Neural progenitor cell (in vitro differentiated cells): ENCODE data around the gene CLDN18. TPM values are rescaled to one million over a fixed set of nuclear protein-coding genes. Genes with fewer than 3 reads are reported as not detected.

Source experiments
- DNase-seq: peaks from one replicate; pipeline ENCODE4 v3.0.0-alpha.2; 2016; ENCODE audit warnings: low spot score
- H2AFZ ChIP-seq: fragments of 200-600 bp; sonication (generic); replicated peaks from 2 replicates; pipeline ENCODE4 v1.6.1; 2016; ENCODE audit warnings: antibody characterized with exemption
- H3F3A ChIP-seq: fragments of 200-600 bp; sonication (generic); 2 replicates; pipeline ENCODE4 v1.6.1; 2016; ENCODE audit warnings: antibody characterized with exemption, low read depth
- H3K27ac ChIP-seq: fragments of 200-600 bp; sonication (generic); 2 replicates; pipeline ENCODE4 v1.5.1; 2016; ENCODE audit warnings: mild to moderate bottlenecking
- H3K27me3 ChIP-seq: fragments of 200-600 bp; sonication (generic); 2 replicates; pipeline ENCODE4 v1.6.1; 2016; ENCODE audit warnings: mild to moderate bottlenecking, moderate library complexity
- H3K36me3 ChIP-seq: fragments of 200-600 bp; sonication (generic); 2 replicates; pipeline ENCODE4 v1.5.1; 2016
- H3K4me1 ChIP-seq: fragments of 200-600 bp; sonication (generic); 2 replicates; pipeline ENCODE4 v1.6.1; 2016; ENCODE audit warnings: mixed run types
- H3K4me2 ChIP-seq: fragments of 200-600 bp; sonication (generic); 2 replicates; pipeline ENCODE4 v1.6.1; 2016
- H3K4me3 ChIP-seq: fragments of 200-600 bp; sonication (generic); 2 replicates; pipeline ENCODE4 v1.5.1; 2016
- H3K79me2 ChIP-seq: fragments of 200-600 bp; sonication (generic); 2 replicates; pipeline ENCODE4 v1.6.1; 2016; ENCODE audit warnings: low read depth
- H3K9ac ChIP-seq: fragments of 200-600 bp; sonication (generic); 2 replicates; pipeline ENCODE4 v1.6.1; 2016
- H3K9me3 ChIP-seq: fragments of 200-600 bp; sonication (generic); 2 replicates; pipeline ENCODE4 v1.5.1; 2016; ENCODE audit warnings: low read depth
- H4K20me1 ChIP-seq: fragments of 200-600 bp; sonication (generic); 2 replicates; pipeline ENCODE4 v1.6.1; 2016; ENCODE audit warnings: low read depth
- H3K27ac Mint-ChIP-seq: 3 replicates; pipeline ENCODE4 v1.8.0; 2021; ENCODE audit warnings: mixed read lengths
- H3K27me3 Mint-ChIP-seq: 2 replicates; pipeline ENCODE4 v1.8.0; 2022; ENCODE audit warnings: low read depth, mild to moderate bottlenecking, inconsistent platforms, moderate library complexity, mixed read lengths; ENCODE audit not compliant: insufficient read depth
- H3K36me3 Mint-ChIP-seq: 3 replicates; pipeline ENCODE4 v1.8.0; 2021; ENCODE audit warnings: mixed read lengths
- H3K4me1 Mint-ChIP-seq: 3 replicates; pipeline ENCODE4 v1.8.0; 2021; ENCODE audit warnings: mixed read lengths
- H3K4me3 Mint-ChIP-seq: 3 replicates; pipeline ENCODE4 v1.8.0; 2021; ENCODE audit warnings: mild to moderate bottlenecking, moderate library complexity, mixed read lengths
- H3K9me3 Mint-ChIP-seq: 3 replicates; pipeline ENCODE4 v1.8.0; 2020; ENCODE audit warnings: mixed read lengths
- EZH2 ChIP-seq: fragments of 200-600 bp; sonication (generic); IDR thresholded peaks from 2 replicates; pipeline ENCODE4 v1.6.1; 2017; ENCODE audit warnings: antibody characterized with exemption, mild to moderate bottlenecking, moderate library complexity
- EZH2phosphoT487 ChIP-seq: fragments of 200-600 bp; sonication (generic); IDR thresholded peaks from 2 replicates; pipeline ENCODE4 v1.6.1; 2017; ENCODE audit warnings: antibody characterized with exemption
- total RNA-seq: library from RNA; depleted of rRNA; stranded (reverse); fragments of >200 nt; gene quantifications from 2 replicates; pipeline ENCODE4 v1.2.3, GENCODE V29; 2015; ENCODE audit warnings: low replicate concordance
- TF ChIP-seq, protein P1 (sequence below): fragments of 200-600 bp; sonication (generic); IDR thresholded peaks from 2 replicates; pipeline ENCODE4 v1.5.1; 2017; ENCODE audit warnings: antibody characterized with exemption, mild to moderate bottlenecking

CLDN18 gene
- total RNA-seq, 1 donor from 2014 or later, result not detected

DNA sequence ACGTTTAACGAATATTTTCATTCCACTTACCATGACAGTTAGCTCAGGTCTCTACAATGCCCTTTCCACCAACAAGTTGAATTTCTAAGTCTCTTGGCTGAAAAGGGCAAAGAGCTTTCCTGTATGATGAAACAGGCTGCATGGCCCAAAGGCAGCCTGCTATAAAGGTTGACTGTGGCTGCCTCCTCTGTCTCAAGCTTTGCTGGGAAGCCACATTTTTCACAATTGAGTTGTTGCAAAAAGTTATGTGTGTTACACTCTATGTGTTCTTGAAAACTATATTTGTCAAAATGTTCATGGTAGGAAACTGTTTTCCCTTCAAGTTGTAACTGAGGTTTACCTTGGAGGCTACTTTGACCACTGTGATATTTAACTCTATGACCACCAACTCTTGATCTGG lies 56.0 kb downstream of the CLDN18 start:
- H3K36me3 Mint-ChIP-seq, result peaks cover 30% of the 10 kb centered on the region
- Histone ChIP-seq H3K4me2 (no peak overlapping the region), H3K4me3 (no peak overlapping the region), H2AFZ (no peak overlapping the region), H4K20me1 (no peaks in the 10 kb centered on the region), H3K4me1 (no peaks in the 10 kb centered on the region), H3K9me3 (no peaks in the 10 kb centered on the region), H3K79me2 (no peaks in the 10 kb centered on the region), H3K9ac (no peak overlapping the region), H3F3A (no peaks in the 10 kb centered on the region), H3K36me3 (no peaks in the 10 kb centered on the region), H3K27ac (no peak overlapping the region), H3K27me3 (no peaks in the 10 kb centered on the region)
- no peaks in the 10 kb centered on the region for H3K27me3 Mint-ChIP-seq
- TF ChIP-seq, protein P1, sequence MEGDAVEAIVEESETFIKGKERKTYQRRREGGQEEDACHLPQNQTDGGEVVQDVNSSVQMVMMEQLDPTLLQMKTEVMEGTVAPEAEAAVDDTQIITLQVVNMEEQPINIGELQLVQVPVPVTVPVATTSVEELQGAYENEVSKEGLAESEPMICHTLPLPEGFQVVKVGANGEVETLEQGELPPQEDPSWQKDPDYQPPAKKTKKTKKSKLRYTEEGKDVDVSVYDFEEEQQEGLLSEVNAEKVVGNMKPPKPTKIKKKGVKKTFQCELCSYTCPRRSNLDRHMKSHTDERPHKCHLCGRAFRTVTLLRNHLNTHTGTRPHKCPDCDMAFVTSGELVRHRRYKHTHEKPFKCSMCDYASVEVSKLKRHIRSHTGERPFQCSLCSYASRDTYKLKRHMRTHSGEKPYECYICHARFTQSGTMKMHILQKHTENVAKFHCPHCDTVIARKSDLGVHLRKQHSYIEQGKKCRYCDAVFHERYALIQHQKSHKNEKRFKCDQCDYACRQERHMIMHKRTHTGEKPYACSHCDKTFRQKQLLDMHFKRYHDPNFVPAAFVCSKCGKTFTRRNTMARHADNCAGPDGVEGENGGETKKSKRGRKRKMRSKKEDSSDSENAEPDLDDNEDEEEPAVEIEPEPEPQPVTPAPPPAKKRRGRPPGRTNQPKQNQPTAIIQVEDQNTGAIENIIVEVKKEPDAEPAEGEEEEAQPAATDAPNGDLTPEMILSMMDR, result no peak
- TF ChIP-seq EZH2phosphoT487, result no peak
- TF ChIP-seq EZH2, result no peak
- H3K9me3 Mint-ChIP-seq, result no peaks in the 10 kb centered on the region
- no peak overlapping the region for H3K4me3 Mint-ChIP-seq
- no peak for DNase-seq
- peaks cover 12% of the 10 kb centered on the region for H3K4me1 Mint-ChIP-seq
- no peak overlapping the region for H3K27ac Mint-ChIP-seq

DNA sequence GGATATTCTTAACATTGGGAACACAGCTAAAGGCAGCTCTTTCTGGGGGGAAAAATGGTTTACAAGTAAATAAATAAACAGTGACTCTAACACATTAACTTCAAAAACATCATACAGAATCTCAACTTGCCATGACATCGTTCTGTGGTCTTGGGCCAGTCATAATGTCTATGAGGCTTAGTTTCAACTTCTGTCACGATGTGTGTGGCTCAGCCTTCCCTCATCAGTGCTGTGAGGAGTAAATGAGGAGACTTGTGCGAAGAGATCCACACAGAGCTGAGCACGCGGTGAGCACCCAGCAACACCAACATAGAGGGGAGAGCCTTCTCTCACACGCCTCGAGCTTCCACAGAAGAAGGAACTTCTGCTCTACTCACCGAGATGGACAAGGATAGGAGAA lies 56.4 kb downstream of the CLDN18 start:
- Histone ChIP-seq H3K4me1 (no peaks in the 10 kb centered on the region), H4K20me1 (no peaks in the 10 kb centered on the region), H3K4me2 (no peak overlapping the region), H3K9me3 (no peaks in the 10 kb centered on the region), H3K9ac (no peak overlapping the region), H3F3A (no peaks in the 10 kb centered on the region), H2AFZ (no peak overlapping the region), H3K4me3 (no peak overlapping the region), H3K79me2 (no peaks in the 10 kb centered on the region), H3K36me3 (no peaks in the 10 kb centered on the region), H3K27me3 (no peaks in the 10 kb centered on the region), H3K27ac (no peak overlapping the region)
- peaks cover 26% of the 10 kb centered on the region for H3K36me3 Mint-ChIP-seq
- TF ChIP-seq, protein P1, result no peak
- TF ChIP-seq EZH2phosphoT487 (no peak), EZH2 (no peak)
- peaks cover 12% of the 10 kb centered on the region for H3K4me1 Mint-ChIP-seq
- no peak overlapping the region for H3K27ac Mint-ChIP-seq
- H3K4me3 Mint-ChIP-seq, result no peak overlapping the region
- H3K9me3 Mint-ChIP-seq, result no peaks in the 10 kb centered on the region
- DNase-seq, result no peak
- H3K27me3 Mint-ChIP-seq, result no peaks in the 10 kb centered on the region

DNA sequence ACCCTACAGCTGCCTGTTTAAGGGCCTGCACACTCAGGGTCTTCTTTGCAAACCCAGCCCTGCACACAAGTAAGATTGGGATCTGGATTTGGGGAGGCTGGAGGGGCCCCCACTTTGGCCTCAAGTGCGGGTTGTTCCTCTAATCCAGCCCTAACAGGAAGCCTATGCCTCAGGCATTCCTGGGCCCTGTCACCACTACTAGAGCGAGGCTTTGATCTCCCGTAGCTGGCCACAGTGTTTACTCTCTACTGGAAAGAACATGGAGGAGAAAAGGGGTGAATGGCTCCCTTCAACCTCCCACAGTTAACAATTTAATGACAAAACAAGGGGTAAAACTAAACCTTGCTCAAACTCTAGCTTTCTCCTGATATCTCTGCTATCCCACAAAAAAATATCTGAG lies 57.0 kb downstream of the CLDN18 start:
- no peak for DNase-seq
- Histone ChIP-seq H2AFZ (no peak overlapping the region), H3K4me3 (no peak overlapping the region), H3K27me3 (no peaks in the 10 kb centered on the region), H3K9ac (no peak overlapping the region), H3K4me1 (no peaks in the 10 kb centered on the region), H4K20me1 (no peaks in the 10 kb centered on the region), H3K9me3 (no peaks in the 10 kb centered on the region), H3K36me3 (no peaks in the 10 kb centered on the region), H3K4me2 (no peak overlapping the region), H3F3A (no peaks in the 10 kb centered on the region), H3K27ac (no peak overlapping the region), H3K79me2 (no peaks in the 10 kb centered on the region)
- TF ChIP-seq EZH2phosphoT487, result no peak
- Mint-ChIP-seq H3K27me3 (no peaks in the 10 kb centered on the region), H3K36me3 (peaks cover 22% of the 10 kb centered on the region), H3K4me3 (no peak overlapping the region), H3K9me3 (no peaks in the 10 kb centered on the region), H3K27ac (no peak overlapping the region), H3K4me1 (peaks cover 12% of the 10 kb centered on the region)

DNA sequence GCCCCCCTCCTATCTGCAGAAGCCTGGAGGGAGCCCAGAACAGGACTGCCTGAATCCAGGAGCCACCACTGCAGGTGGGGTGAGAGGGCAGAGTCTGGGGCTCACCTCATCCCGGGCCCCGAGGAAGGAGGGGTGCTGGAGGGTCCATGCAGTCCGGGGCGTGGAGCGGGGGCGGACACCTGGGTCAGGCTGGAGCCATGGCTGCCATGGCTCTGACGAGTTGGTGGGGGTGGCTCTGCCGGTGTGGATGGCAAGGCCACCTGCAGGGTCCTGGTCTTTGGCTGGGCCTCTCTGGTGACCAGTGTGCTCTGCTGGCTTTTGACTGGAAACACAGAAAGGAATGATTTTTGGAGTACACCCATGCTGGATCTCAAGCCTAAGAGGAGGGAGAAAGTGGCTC lies 58.1 kb downstream of the CLDN18 start:
- Histone ChIP-seq H3K27me3 (no peaks in the 10 kb centered on the region), H2AFZ (no peak overlapping the region), H3K36me3 (peaks cover 4% of the 10 kb centered on the region), H3K9me3 (no peaks in the 10 kb centered on the region), H3K4me2 (no peak overlapping the region), H3K9ac (no peak overlapping the region), H3K4me1 (peaks cover 6% of the 10 kb centered on the region), H3K79me2 (no peaks in the 10 kb centered on the region), H3K27ac (no peak overlapping the region), H3F3A (no peaks in the 10 kb centered on the region), H4K20me1 (no peaks in the 10 kb centered on the region), H3K4me3 (no peak overlapping the region)
- TF ChIP-seq EZH2phosphoT487, result no peak
- TF ChIP-seq EZH2, result no peak
- TF ChIP-seq, protein P1, result no peak
- Mint-ChIP-seq H3K27me3 (no peaks in the 10 kb centered on the region), H3K4me3 (no peak overlapping the region), H3K4me1 (peaks cover 12% of the 10 kb centered on the region), H3K9me3 (no peaks in the 10 kb centered on the region), H3K36me3 (peaks cover 16% of the 10 kb centered on the region), H3K27ac (no peak overlapping the region)
- no peak for DNase-seq
